HG02852 (cell line): ENCODE results near the gene FCGR2B.
A peak's percentile ranks its signal among the peaks of the same experiment; 100 is the strongest.
"Not testable (repeated sequence)": the region's sequence is repeated elsewhere in the genome, so short reads cannot be mapped to it uniquely, and the experiment has no call there.

ENCODE experiments used
- ATAC-seq: cut with Tn5 transposase; IDR thresholded peaks from one replicate; pipeline ENCODE4 v1.9.1; 2021; ENCODE audit warnings: mild to moderate bottlenecking, moderate library complexity; ENCODE audit not compliant: unreplicated experiment

FCGR2B gene

DNA sequence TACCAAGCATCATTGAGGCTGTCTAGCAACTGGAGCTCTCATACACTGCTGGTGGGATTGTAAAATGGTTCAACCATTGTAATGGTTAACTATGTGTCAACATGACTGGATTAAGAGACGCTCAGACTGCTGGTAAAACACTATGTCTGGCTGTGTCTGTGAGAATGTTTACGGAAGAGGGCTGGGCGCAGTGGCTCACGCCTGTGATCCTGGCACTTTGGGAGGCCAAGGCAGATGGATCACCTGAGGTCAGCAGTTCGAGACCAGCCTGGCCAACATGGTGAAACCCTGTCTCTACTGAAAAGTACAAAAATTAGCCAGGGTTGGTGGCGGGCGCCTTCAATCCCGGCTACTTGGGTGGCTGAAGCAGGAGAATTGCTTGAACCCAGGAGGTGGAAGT is 39.3 kb downstream of the FCGR2B start:
- ATAC-seq: no peak

DNA sequence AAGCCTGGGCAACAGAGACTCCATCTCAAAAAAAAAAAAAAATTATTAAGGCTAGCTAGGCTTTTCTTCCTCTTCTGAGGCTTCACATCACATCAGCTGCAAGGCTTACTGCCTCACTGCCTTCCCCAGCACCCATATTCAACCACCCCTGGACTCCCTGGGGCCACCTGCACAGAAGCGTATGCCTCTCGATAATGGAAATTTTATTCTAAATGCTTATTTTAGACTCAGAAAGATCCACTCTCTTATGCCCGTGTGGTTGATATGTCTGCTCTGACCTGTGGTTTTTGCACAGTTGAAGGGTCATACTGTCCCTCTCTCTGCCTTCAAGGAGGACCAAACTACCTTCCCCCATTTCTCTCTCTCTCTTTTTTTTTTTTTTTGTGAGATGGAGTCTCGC is 42.6 kb downstream of the FCGR2B start:
- no peak for ATAC-seq

DNA sequence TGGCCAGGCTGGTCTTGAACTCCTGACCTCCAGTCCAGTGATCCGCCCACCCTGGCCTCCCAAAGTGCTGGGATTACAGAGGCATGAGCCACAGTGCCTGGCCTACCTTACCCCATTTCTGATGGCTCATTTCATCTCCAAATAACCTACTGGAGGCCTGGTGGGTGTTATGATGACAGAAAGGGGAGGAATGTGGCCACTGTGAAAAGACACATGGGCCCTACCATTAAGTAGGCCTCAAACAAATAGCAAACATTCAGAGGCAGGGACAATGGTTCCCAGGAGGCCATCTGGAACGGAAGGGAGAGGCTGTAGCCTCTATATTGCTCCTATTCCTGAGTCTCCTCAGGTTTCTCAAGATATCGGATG is 43.2 kb downstream of the FCGR2B start:
- no peak for ATAC-seq

DNA sequence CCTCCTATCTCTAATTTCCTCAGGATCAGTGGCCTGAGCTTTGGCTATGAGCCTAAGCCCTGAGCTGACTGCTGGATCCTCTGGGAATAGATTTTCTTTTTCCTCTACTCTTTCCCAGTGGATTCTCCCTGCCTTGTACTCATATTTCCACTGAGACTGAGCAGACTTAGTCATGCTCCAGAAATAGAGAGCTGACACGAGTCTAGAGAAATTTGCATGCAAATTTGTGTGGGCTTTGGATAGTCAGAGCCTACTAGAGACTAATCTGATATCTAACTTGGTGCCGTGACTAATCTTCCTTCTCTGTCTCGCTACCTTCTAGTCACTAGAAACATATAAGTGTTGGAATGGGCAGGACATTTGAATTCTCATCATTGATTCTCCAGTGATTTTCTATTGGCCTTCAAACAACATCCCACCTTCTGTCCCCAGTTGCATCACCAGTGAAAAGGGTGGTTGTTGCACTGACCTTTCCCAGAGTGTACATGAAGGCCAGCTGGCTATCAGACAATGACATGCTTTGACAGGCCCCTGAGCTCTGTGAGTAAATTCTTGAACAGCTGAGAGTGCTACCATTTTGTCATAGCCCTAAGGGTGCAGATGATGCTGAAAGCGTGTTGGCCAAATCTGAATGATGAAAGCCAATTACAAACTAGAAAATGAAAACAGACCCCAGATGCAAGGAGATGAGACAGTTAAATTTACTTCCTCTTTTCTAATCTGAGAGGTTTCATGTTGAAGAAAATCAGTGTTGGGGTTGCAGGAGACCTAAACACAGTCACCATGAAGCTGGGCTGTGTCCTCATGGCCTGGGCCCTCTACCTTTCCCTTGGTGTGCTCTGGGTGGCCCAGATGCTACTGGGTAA is 43.8 kb downstream of the FCGR2B start, which contains the start of gene FCRLA:
FCRLA (plus strand) TSS at position 748 of the 866 bp plus-strand sequence; CDS start at position 784, 36 bp downstream.
- ATAC-seq: peak; percentile 65

DNA sequence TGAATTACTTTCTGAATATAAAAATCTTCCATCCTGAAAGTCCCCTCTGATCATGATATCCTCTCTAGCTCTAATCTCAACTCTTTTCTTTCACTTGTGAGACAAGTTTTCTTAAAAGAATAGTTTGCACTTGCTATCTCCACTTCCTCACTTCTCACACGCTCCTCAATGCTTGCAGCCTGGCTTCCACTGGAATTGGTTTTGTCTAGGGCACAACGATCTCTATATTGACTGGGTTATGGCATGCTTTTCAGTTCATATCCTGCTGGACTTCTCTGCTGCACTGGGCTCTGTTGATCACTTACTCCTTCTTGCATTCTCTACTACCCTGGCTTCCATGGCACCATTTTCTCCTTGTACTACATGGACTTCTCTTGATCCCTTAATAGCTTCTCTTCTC is 44.6 kb downstream of the FCGR2B start:
- no peak for ATAC-seq

DNA sequence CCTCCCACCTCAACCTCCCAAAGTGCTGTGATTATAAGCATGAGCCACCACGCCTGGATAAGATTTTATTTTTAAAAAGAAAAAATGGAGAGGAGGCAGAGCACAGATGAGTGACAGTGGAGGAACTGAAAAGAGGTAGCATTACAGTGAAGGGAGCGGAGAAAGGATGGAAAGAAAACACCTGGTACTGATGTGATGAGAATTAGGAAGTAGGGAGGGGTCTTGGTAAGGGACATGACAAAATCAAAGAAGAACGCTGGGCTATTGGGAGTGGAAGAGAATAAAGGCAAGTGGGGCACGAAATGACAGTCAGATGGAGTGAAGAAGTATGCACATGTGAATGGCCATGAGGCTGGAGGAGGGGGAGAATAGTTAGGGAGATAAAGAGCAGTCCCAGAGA is 46.4 kb downstream of the FCGR2B start:
- no peak for ATAC-seq

DNA sequence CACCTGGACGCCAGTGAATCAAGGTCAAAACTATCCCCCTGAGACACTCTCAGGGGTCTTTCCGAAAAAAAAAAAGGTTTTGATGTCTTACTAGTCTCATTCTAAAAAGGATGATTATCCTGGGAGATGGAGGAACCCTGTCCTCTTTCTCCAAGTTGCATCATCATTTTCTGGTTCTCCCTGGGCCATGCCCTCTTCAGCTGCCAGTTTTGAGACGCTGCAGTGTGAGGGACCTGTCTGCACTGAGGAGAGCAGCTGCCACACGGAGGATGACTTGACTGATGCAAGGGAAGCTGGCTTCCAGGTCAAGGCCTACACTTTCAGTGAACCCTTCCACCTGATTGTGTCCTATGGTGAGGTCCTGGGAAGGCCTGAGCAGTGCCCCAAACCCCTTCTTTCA is 47.6 kb downstream of the FCGR2B start:
- ATAC-seq: no peak

DNA sequence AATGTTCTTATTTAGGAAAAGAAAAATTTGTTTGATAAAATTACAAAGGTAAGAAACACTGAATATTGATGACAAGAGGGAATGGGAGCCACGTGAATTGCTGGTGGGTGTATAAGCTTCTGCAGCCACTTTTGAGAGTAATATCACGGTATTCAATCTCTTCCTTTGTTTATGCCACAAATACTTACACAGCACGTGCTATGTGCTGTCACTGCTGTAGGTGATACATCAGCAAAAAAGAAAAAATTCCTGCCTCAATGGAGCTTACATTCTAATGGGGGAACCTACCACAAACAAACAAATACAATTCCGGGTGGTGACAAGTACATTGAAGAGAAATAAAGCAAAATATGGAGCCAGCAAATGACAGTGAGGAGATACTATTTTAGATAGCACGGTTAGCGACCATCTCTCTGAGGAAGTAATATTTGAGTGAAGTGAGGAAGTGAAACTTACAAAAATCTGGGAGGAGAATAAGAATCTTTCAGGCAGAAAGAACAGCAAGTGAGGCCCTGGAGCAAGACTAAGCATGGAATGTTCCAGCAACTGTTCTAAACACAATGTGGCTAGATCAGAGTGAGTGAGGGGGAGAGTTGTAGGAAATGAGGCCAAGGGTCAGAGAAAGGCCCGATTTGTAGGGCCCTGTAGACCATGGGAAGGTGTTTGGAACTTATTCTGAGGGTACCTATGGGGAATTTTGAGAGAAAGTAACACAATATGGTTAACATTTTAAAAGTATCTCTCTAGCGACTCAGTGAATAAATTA is 55.8 kb downstream of the FCGR2B start:
- peak; percentile 47 for ATAC-seq

DNA sequence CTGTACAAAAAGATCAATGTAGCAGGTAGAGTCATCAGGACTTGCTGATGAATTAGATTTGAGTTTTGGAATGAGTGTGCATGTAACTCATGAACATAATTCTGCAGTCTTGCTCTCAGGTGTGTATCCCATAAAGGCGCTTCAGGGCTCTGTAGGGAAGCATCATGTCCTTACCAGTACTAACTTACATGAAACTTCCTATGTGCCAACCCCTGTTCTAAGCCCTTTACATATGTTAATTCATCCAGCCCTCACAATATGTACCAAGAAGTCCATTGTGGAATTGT is 56.3 kb downstream of the FCGR2B start:
- ATAC-seq: peak; percentile 47

DNA sequence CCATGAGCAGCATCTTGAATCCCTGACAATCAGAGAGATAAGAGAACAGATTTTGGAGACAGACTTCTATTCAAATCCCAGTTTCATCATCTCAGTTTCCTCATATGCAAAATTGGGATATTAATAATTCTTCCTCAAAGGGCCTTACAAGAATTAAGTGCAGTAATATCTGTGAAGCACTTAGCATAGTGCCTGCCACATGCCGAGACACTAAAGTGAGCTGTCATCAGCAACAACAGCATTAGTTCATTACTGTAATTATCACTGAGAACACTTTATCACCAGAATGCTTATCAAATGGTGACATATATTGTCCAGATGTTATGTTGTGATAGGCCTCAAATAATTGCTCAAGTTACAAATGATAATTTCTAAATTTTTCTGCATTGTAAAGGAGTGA is 57.5 kb downstream of the FCGR2B start:
- ATAC-seq: no peak

DNA sequence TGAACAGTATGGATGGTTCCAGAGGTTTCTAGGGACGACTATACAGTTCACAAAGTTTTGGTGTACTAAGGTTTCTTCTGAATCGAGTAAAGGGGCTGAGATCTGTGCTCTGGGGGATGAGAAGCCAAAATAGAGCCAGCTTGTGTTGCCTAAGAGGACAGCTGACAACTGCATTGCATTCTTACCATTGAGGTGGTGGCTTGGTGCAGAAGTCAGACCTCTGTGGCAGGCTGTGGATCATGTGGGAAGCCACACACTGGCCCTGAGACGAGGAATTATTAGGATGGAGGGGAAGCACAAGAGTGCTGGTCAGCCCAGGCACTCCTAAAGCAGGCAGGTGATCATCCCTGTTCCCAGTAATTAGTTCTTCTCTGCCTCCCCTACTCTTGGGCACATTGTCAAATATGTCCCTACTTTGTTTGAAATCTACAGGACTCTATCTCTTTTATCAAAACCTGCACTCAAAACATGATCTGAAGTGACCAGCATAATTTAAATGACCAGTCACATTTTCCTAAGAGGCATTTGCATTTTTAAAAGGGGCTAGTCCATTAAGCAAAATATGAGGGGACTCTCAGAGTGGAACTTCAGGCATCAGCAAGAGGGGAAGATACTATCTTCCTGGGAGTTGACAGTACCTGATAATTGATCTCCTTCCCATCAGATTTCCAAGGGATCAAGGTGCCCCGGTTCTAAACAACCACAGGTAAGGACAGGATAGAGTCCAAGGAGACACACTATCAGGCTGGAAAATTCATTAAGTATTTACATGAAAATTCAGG is 58.2 kb downstream of the FCGR2B start, which contains the start of gene FCRLB:
FCRLB (plus strand) TSS at position 589 of the 782 bp plus-strand sequence. CDS start 1,129 bp downstream, outside the sequence.
- ATAC-seq: no peak

DNA sequence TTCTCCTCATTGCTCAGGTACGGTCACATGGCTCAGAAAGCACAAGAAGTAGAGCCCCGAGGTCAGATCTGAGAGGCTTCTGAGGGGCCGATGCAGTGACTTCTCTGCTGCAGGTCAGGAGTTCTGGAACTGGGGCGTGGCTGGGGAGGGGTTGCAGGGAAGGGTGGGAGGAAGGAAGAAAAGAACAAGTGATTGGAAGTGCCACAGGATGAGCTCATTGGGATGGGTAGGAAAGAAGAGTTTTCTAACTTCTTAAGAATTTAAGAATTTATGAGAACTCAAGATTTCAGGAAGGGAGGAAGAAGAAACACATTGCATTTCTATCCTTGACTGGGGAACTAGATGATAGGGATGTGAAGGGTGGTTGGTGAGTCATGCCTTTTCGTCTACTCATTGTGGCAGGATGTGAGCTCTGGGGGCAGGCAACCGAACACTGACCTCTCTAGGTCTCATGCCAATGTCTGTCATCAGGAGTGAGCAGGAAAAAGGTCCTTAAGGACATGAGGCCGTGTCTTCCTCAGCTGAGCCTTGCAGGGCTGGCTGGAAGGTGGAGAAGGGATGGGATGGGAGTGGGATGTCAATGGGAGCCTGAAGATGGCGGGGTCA is 58.9 kb downstream of the FCGR2B start:
- ATAC-seq: no peak

DNA sequence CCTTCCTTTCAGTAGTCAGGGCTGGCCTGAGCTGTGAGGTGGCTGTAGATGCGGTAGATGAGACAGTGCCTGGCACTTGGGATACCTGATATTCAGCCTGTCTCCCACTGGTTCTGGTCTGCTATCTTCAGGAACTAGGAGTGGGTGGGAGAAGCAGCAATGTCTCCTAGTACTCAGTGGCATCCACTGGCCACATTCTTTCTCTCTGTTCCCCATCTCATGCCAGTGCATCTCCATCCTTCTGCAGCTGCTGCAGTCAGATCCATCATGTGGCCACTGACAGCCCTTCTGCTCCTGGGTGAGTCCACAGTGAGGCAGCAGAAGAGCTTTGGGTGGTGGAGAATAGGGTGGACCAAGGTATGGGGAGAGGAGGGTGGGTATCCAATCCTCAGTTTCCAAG is 59.5 kb downstream of the FCGR2B start:
- ATAC-seq: no peak

DNA sequence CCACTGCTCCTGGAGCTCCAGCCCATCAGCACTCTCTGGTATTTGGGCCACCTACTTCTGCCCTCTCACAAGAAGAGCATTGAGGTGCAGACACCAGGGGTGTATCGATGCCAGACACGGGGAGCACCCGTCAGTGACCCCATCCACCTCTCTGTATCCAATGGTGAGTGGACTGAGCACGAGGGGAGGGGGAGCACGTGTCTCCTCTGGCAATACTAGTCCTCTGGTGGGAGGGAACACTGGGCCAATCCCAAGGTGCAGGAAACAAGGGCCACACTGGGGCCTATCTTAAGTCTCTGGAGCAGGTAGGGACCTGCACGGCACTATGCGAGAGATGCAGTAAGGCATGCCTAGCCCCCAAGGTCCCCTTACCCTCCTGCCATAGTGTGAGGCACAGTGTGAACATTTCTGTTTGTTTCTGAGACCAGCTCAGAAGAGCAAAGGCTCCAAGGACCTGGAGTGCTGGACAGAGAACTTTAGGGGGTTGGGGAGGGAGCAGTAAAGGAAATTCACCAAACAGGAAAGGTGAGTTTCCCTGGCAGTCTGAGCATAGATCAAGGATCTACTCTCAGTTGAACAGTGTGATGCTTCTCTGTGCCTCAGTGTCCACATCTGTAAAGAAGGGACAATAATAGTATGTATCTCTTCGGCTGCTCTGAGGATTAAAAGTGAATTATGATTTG is 60.7 kb downstream of the FCGR2B start:
- no peak for ATAC-seq

DNA sequence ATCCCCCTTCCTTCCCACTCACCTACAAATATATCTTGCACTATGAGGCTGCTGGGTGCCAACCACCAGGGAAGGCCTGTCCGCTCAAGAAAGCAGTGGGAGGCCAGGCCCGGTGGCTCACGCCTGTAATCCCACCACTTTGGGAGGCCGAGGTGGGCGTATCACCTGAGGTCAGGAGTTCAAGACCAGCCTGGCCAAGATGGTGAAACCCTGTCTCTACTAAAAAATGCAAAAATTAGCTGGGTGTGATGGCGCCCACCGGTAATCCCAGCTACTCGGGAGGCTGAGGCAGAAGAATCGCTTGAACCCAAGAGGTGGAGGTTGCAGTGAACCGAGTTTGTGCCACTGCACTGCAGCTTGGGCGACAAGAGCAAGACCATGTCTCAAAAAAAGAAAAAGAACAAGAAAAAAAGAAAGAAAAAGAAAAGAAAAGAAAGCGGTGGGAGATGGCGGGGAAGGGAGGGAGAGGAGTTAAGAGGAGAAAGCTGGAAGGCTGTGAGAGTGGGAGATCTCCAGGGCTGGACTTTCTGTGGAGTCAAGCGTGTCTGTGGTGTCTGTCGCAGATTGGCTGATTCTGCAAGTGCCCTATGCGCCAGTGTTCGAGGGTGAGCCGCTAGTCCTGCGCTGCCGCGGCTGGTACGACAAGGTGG is 62.4 kb downstream of the FCGR2B start:
- not testable (repeated sequence) for ATAC-seq

DNA sequence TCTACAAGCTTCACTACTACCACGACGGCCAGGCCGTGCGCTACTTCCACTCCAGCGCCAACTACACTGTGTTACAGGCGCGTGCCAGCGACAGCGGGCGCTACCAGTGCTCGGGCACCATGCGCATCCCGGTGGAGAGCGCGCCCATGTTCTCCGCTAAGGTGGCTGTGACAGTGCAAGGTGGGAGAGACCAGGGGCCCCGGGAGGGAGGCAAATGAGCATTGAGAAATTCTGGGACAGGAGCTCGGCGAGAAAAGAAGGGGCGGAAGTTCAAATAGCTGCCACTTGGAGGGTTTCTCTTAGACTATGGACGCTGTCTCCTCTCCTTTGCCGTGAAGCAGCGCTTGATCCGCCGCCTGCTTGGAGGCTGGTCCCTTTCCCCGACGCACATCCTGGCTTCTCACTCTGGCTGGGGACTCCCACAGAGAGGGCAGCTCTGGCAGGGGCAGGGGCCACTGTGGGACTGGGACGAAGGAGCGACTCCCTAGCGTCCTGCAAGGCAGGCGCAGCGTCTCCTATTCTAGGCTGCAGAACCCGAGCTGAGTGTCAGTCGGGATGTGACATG is 63.0 kb downstream of the FCGR2B start:
- ATAC-seq: peak; percentile 24

DNA sequence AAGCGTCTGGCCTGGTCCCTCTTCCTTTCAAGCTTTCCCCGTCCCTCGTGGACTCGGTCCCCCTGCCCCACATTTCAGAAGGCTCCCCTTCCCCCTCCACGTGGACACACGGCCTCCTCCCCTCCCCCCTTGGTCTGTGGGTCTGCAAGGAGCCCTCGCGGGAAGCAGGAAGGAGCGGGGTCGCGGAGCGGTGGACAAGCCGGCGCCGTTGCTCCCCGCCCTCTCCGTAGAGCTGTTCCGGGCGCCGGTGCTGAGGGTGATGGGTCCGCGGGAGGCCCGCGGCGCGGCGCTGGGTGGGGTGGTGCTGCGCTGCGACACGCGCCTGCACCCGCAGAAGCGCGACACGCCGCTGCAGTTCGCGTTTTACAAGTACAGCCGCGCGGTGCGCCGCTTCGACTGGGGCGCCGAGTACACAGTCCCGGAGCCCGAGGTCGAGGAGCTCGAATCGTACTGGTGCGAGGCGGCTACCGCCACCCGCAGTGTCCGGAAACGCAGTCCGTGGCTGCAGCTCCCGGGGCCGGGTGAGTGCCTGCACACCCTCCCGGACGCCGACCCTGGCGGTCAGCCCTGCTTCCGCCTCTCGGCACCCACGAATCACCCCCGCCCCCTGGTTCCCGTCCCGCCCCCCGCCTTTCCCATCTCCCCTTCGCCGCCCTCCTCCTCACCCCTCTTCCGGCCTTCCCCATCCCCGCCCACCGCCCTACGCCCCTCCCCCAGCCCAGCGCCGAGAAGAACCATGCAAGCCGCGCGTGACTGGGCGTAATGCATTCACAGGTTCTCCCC is 63.7 kb downstream of the FCGR2B start:
- peak; percentile 44 for ATAC-seq

DNA sequence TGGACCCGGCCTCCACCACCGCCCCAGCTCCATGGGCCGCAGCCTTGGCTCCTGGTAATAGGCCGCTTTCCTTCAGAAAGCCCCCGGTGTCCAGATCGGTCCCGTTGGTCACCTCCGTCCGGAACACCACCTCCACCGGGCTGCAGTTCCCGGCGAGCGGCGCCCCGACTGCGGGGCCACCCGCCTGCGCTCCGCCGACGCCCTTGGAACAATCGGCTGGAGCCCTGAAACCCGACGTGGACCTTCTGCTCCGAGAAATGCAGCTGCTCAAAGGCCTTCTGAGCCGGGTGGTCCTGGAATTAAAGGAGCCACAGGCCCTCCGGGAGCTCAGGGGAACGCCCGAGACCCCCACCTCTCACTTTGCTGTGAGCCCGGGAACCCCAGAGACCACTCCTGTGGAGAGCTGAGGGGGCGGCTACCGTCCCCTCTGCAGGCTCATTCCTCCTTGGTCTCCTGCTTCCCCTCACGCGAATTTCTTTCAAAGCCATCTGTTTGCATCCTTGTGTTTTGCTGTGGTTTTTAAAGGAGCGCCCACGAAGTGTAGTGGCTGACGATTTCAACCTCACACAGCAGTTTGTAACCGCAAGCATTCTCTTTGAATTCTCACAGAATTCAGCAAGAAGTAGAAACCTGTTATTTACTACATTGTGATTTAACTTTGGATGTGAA is 64.4 kb downstream of the FCGR2B start:
- peak; percentile 23 for ATAC-seq
